Neural progenitor cell (in vitro differentiated cells): ENCODE measurements around the gene DTWD2.
"Not testable (repeated sequence)": the region's sequence is repeated elsewhere in the genome, so short reads cannot be mapped to it uniquely, and the experiment has no call there.

Experiments
- CTCF ChIP-seq: fragments of 200-600 bp; sonication (generic); IDR thresholded peaks from 2 replicates; pipeline ENCODE4 v1.5.1; 2017; ENCODE audit warnings: antibody characterized with exemption, mild to moderate bottlenecking
- EZH2phosphoT487 ChIP-seq: fragments of 200-600 bp; sonication (generic); IDR thresholded peaks from 2 replicates; pipeline ENCODE4 v1.6.1; 2017; ENCODE audit warnings: antibody characterized with exemption

GRCh38 chr5:118973779-118974445, 14.4 kb downstream of the DTWD2 start:
- not testable (repeated sequence) for TF ChIP-seq CTCF, EZH2phosphoT487
